ENCODE results near the gene KCNQ1. TPM values are rescaled to one million over a fixed set of nuclear protein-coding genes. Genes with fewer than 3 reads are reported as not detected.

KCNQ1 gene
- total RNA-seq, 1 donor from 2014 or later: 2.6 TPM

DNA sequence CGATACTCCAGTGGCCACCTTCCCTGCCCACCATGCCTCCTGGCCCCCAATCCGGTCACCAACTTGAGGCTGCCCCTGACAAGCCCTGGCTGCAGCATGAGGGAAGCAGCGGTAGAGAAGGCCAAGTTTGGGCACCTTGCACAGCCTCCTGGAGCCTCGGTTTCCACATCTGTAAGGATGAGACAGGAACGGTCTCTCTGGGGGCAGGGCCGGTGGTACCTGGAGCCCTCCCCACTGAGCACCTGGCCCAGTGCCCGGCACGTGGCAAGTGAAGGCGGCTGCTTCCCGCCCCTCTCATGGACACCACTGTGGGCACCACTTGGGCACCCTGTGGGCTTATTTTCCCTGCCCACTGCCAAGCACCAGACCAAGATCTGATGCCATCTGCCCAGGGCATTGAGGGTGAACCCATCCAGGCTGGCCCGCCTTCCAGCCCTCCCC is 363.0 kb downstream of the KCNQ1 start:
- Histone ChIP-seq H3K9me3 (ENCODE audit: control insufficient read depth in 3 of 3, low read length in 3 of 3) (peaks cover 0 to 2% (median 0%) of the 10 kb centered on the region in 3 donors), H3K4me3 (ENCODE audit: low read length in 3 of 3) (no peak overlapping the region), H3K27ac (ENCODE audit: low read depth, low read length) (no peak overlapping the region), H3K4me1 (ENCODE audit: control insufficient read depth in 3 of 3, insufficient read depth in 3 of 3, low read length in 3 of 3) (peaks cover 10 to 36% (median 17%) of the 10 kb centered on the region in 3 donors), H3K27me3 (ENCODE audit: control insufficient read depth in 3 of 3, insufficient read depth in 3 of 3, low read length in 3 of 3) (peaks cover 19 to 36% (median 21%) of the 10 kb centered on the region in 3 donors), H3K36me3 (ENCODE audit: control insufficient read depth in 3 of 3, insufficient read depth in 3 of 3, low read length in 3 of 3) (no peaks in the 10 kb centered on the region), H3K9ac (ENCODE audit: low read depth in 1 of 3, low read length in 3 of 3) (no peak overlapping the region)

DNA sequence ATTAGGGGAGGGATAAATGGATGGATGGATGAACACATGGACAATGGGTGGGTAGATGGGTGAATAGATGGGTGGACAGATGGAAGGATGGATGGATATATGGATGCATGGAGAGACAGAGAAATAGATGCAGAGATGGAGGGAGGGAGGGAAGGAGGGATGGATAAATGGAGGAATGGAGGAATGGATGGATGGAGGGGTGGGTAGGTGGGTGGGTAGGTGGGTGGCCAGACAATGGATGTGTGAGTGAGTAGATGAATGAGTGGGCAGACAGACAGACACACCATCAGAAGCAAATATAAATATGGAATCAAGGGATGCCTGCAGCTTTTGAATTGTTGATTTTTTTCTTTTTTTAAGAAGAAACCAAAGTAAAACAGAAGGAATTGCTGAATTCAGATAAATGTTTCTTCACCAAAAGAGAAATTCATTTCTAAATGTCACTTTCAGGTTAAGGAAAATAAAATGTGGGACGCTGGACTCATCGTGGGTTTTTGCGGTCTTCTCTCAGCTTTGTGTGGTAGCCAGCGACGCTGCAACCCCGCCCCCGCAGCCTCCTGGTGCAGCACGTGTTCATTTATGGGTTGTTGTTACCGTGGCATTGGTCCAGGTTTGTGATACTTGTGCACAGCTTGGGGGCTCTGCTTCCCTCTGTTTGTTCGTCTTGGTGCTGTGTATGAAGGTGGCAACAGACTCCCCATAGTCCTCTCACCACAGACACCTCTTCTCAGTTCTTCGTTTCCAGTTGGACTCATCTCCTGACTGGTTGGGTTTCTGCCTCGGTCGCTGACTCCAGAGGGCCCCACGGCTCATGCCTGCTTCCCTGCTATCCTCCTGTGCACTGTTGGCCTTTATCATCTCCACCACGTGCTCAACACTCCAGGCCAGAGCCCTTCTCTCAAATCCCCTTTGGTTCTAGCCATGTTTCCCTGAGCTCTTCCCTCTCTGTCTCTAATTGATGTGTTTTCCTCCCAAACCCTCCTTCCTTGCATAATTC is 364.3 kb downstream of the KCNQ1 start:
- H3K27me3 ChIP-seq (ENCODE audit: control insufficient read depth in 3 of 3, insufficient read depth in 3 of 3, low read length in 3 of 3): peaks cover 11 to 32% (median 24%) of the 10 kb centered on the region in 3 donors
- H3K9me3 ChIP-seq (ENCODE audit: control insufficient read depth in 3 of 3, low read length in 3 of 3): peaks cover 0 to 2% (median 0%) of the 10 kb centered on the region in 3 donors
- H3K36me3 ChIP-seq (ENCODE audit: control insufficient read depth in 3 of 3, insufficient read depth in 3 of 3, low read length in 3 of 3): no peaks in the 10 kb centered on the region
- peaks cover 12 to 38% (median 20%) of the 10 kb centered on the region in 3 donors for H3K4me1 ChIP-seq (ENCODE audit: control insufficient read depth in 3 of 3, insufficient read depth in 3 of 3, low read length in 3 of 3)
- no peak overlapping the region for H3K4me3 ChIP-seq (ENCODE audit: low read length in 3 of 3)
- no peak overlapping the region for H3K9ac ChIP-seq (ENCODE audit: low read depth in 1 of 3, low read length in 3 of 3)
- no peak overlapping the region for H3K27ac ChIP-seq (ENCODE audit: low read depth, low read length)

- peaks cover 10 to 34% (median 20%) of the 10 kb centered on the region in 3 donors for H3K4me1 ChIP-seq (ENCODE audit: control insufficient read depth in 3 of 3, insufficient read depth in 3 of 3, low read length in 3 of 3)
- H3K27ac ChIP-seq (ENCODE audit: low read depth, low read length): no peak overlapping the region
- no peak overlapping the region for H3K9ac ChIP-seq (ENCODE audit: low read depth in 1 of 3, low read length in 3 of 3)
- peaks cover 0 to 2% (median 0%) of the 10 kb centered on the region in 3 donors for H3K9me3 ChIP-seq (ENCODE audit: control insufficient read depth in 3 of 3, low read length in 3 of 3)
- no peak overlapping the region for H3K4me3 ChIP-seq (ENCODE audit: low read length in 3 of 3)
- no peaks in the 10 kb centered on the region for H3K36me3 ChIP-seq (ENCODE audit: control insufficient read depth in 3 of 3, insufficient read depth in 3 of 3, low read length in 3 of 3)
- H3K27me3 ChIP-seq (ENCODE audit: control insufficient read depth in 3 of 3, insufficient read depth in 3 of 3, low read length in 3 of 3): peaks cover 9 to 26% (median 24%) of the 10 kb centered on the region in 3 donors
Observed at GRCh38 chr11:2809854-2810253, 365.0 kb downstream of the KCNQ1 start.

DNA sequence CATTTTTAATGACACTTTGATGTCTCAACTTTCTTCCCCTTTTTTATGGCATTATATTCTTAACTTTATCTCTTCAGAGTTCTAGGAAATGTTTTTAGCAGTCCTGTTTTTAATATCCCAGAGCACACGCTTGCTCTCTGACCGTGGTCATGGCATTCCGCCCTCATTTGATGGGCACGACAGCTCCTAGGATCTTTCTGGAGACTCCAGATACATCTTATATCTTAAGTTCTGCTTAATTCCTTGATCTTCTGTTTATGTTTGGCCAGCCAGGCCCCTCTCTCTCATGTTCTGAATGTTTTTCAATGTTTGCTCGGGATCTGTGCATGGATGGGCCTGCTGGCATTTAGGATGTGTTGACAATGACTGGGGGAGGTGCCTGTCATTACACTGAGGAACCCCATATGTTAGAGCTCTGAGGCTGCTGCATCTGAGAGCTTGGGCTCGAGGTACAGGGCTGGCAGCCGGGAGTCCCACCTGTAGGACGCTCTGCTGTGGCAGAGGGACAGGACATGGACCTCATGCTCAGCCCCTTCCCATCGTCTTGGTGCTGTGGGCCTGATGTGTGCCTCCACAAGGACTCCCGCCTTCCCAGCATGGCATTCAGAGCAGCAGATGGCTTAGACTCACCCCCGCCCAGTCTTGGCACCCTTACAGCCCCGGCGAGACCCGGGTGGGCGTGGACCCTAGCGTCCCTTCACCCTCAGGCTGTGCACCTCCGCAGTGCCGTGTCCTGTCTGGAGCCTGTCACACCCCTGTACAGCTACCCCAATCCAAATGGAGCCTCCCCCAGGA is 365.8 kb downstream of the KCNQ1 start:
- no peak overlapping the region for H3K27ac ChIP-seq (ENCODE audit: low read depth, low read length)
- H3K36me3 ChIP-seq (ENCODE audit: control insufficient read depth in 3 of 3, insufficient read depth in 3 of 3, low read length in 3 of 3): no peaks in the 10 kb centered on the region
- H3K9me3 ChIP-seq (ENCODE audit: control insufficient read depth in 3 of 3, low read length in 3 of 3): peaks cover 0 to 2% (median under 1%) of the 10 kb centered on the region in 3 donors
- peaks cover 10 to 26% (median 23%) of the 10 kb centered on the region in 3 donors for H3K27me3 ChIP-seq (ENCODE audit: control insufficient read depth in 3 of 3, insufficient read depth in 3 of 3, low read length in 3 of 3)
- no peak overlapping the region for H3K9ac ChIP-seq (ENCODE audit: low read depth in 1 of 3, low read length in 3 of 3)
- H3K4me1 ChIP-seq (ENCODE audit: control insufficient read depth in 3 of 3, insufficient read depth in 3 of 3, low read length in 3 of 3): peaks cover 7 to 28% (median 20%) of the 10 kb centered on the region in 3 donors
- H3K4me3 ChIP-seq (ENCODE audit: low read length in 3 of 3): no peak overlapping the region

DNA sequence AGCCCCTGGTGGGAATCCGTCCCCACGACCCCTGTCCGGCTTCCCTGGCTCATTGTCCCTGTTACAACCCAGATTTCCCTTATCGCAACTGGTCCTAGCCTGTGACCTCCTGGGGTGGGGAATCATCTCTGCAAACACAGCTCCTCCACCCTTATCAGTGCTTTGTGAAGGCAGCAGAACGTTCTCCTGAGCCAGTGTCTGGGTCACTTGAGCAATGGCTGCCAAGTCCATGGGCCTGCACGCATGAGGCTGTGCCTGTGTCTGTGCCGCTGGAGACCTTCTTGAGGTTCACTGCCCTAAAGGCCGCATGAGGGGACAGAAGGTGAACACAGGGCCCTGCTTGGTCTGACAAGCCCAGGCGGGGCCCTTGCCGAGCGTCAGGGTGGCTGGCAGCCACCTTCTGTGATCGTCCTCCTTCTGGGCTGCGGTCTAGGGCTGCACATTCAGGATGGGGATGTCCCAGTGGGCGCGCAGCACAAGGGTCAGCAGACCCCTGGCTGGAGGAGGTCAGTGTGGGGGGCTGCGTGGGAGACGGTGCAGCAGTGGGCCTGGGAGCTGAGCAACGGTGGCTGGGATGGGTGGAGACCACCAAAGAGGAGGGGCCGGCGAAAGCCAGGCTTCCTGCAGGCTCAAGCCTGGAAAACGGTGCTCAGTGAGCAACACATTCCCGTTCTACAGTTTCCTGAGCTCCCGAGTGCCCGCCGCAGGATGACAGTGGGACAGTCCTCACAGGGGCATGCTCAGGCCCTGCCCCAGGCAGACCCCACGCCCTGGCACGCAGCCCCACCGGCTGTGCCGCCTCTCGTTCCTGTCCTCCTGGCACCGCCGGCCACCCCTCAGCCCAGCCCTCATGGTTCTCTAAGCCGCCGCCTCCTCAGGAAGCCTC is 366.6 kb downstream of the KCNQ1 start:
- Histone ChIP-seq H3K9me3 (ENCODE audit: control insufficient read depth in 3 of 3, low read length in 3 of 3) (peaks cover 0 to 8% (median 7%) of the 10 kb centered on the region in 3 donors), H3K9ac (ENCODE audit: low read depth in 1 of 3, low read length in 3 of 3) (no peak overlapping the region), H3K27me3 (ENCODE audit: control insufficient read depth in 3 of 3, insufficient read depth in 3 of 3, low read length in 3 of 3) (peaks cover 10 to 23% (median 17%) of the 10 kb centered on the region in 3 donors), H3K4me1 (ENCODE audit: control insufficient read depth in 3 of 3, insufficient read depth in 3 of 3, low read length in 3 of 3) (peaks cover 4 to 20% (median 16%) of the 10 kb centered on the region in 3 donors), H3K36me3 (ENCODE audit: control insufficient read depth in 3 of 3, insufficient read depth in 3 of 3, low read length in 3 of 3) (no peaks in the 10 kb centered on the region), H3K4me3 (ENCODE audit: low read length in 3 of 3) (peak overlapping the region in 1 of 3 donors; percentile 26), H3K27ac (ENCODE audit: low read depth, low read length) (peak overlapping the region; percentile 30)

- H3K36me3 ChIP-seq (ENCODE audit: control insufficient read depth in 3 of 3, insufficient read depth in 3 of 3, low read length in 3 of 3): no peaks in the 10 kb centered on the region
- peaks cover 10 to 18% (median 16%) of the 10 kb centered on the region in 3 donors for H3K27me3 ChIP-seq (ENCODE audit: control insufficient read depth in 3 of 3, insufficient read depth in 3 of 3, low read length in 3 of 3)
- H3K4me1 ChIP-seq (ENCODE audit: control insufficient read depth in 3 of 3, insufficient read depth in 3 of 3, low read length in 3 of 3): peaks cover 4 to 16% (median 13%) of the 10 kb centered on the region in 3 donors
- peak overlapping the region in 1 of 3 donors; percentile 33 for H3K9ac ChIP-seq (ENCODE audit: low read depth in 1 of 3, low read length in 3 of 3)
- H3K9me3 ChIP-seq (ENCODE audit: control insufficient read depth in 3 of 3, low read length in 3 of 3): peaks cover 0 to 11% (median 7%) of the 10 kb centered on the region in 3 donors
- peak overlapping the region; percentile 30 for H3K27ac ChIP-seq (ENCODE audit: low read depth, low read length)
- H3K4me3 ChIP-seq (ENCODE audit: low read length in 3 of 3): peak overlapping the region; percentile 26 to 57 (median 29)
Observed at GRCh38 chr11:2812371-2812991, 367.7 kb downstream of the KCNQ1 start.

DNA sequence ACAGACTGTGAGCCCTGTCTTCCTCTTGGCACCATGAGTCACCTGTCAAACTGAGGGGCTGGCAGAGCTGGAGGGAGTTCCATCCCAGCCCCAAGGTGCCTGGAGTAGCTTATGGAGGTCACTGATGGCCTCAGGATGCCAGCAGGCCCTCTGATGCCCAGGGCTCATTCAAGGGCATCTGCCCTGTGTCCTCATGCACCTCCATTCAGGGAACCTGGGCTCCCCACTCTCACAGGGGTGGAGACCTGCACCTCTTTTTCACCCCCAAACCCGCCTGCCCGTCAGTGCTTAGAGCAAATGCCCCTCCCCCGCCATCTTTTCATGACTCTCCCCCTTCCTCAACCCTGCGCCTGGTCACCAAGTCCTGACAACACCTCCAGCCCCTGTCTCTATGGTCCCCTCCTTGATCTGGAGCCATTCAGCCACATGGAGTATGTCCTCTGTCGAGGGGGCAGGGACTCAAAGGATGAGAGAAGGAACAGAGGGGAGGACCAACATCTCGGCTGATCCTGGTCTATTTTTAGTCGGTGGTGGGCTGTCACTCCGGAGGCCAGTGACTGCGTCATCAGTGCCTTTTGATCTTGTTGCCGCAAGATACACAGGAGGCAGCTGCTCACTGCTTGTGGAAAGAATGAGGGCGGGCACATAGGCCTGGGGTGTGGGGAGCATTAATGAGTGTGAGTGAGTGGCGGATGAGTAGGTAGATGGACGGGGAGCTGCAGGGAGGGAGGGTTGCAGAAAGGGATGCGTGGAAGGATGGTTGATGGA is 368.5 kb downstream of the KCNQ1 start:
- peaks cover 4 to 12% (median 9%) of the 10 kb centered on the region in 3 donors for H3K27me3 ChIP-seq (ENCODE audit: control insufficient read depth in 3 of 3, insufficient read depth in 3 of 3, low read length in 3 of 3)
- peaks cover 4 to 11% (median 11%) of the 10 kb centered on the region in 3 donors for H3K4me1 ChIP-seq (ENCODE audit: control insufficient read depth in 3 of 3, insufficient read depth in 3 of 3, low read length in 3 of 3)
- no peak overlapping the region for H3K27ac ChIP-seq (ENCODE audit: low read depth, low read length)
- no peak overlapping the region for H3K4me3 ChIP-seq (ENCODE audit: low read length in 3 of 3)
- peaks cover 0 to 11% (median 7%) of the 10 kb centered on the region in 3 donors for H3K9me3 ChIP-seq (ENCODE audit: control insufficient read depth in 3 of 3, low read length in 3 of 3)
- H3K9ac ChIP-seq (ENCODE audit: low read depth in 1 of 3, low read length in 3 of 3): no peak overlapping the region
- no peaks in the 10 kb centered on the region for H3K36me3 ChIP-seq (ENCODE audit: control insufficient read depth in 3 of 3, insufficient read depth in 3 of 3, low read length in 3 of 3)

- no peak overlapping the region for H3K27ac ChIP-seq (ENCODE audit: low read depth, low read length)
- no peaks in the 10 kb centered on the region for H3K36me3 ChIP-seq (ENCODE audit: control insufficient read depth in 3 of 3, insufficient read depth in 3 of 3, low read length in 3 of 3)
- peaks cover 4 to 11% (median 11%) of the 10 kb centered on the region in 3 donors for H3K4me1 ChIP-seq (ENCODE audit: control insufficient read depth in 3 of 3, insufficient read depth in 3 of 3, low read length in 3 of 3)
- peaks cover 0 to 11% (median 8%) of the 10 kb centered on the region in 3 donors for H3K9me3 ChIP-seq (ENCODE audit: control insufficient read depth in 3 of 3, low read length in 3 of 3)
- peaks cover 4 to 12% (median 5%) of the 10 kb centered on the region in 3 donors for H3K27me3 ChIP-seq (ENCODE audit: control insufficient read depth in 3 of 3, insufficient read depth in 3 of 3, low read length in 3 of 3)
- H3K9ac ChIP-seq (ENCODE audit: low read depth in 1 of 3, low read length in 3 of 3): no peak overlapping the region
- H3K4me3 ChIP-seq (ENCODE audit: low read length in 3 of 3): no peak overlapping the region
Observed at GRCh38 chr11:2813968-2814367, 369.2 kb downstream of the KCNQ1 start.

Measured in skeletal muscle tissue (tissue), 4 donors.